Heart left ventricle (tissue), 13 donors: ENCODE data around the gene CAMK2D.

Source experiments
- CTCF ChIP-seq, 12 donors: fragments of 200-600 bp; sonication (generic) in 4 of 12; IDR thresholded peaks; one replicate each; pipeline versions ENCODE4 v1.5.0 to v1.8.0; 2018 to 2022; ENCODE audit warnings: antibody characterized with exemption in 12 of 12, mild to moderate bottlenecking in 5 of 12
- POLR2A ChIP-seq, 2 donors: fragments of 450-650 bp; IDR thresholded peaks; one replicate each; pipeline ENCODE4 v1.6.1; 2017; ENCODE audit warnings: antibody characterized with exemption in 2 of 2, mild to moderate bottlenecking in 2 of 2, moderate library complexity in 2 of 2
- donor health status: ischemic (EF 13 %, LVEDD 7.1; RV severe dilation, severe dysfunction).
- donor health status: DM: no; HTN: yes; CAD: no.
- donor health status: DM: no; HTN: no; CAD: no.
- donor health status: ischemic (EF 25% LVEDD 6.9; RV normal size, moderate dysfunction).
- donor health status: ischemic (EF 25% LVEDD 5.7; RV mildly dilated, moderate dysfunction).
- donor health status: ischemic (EF 35%, LVEDD 5.7; RV mildly dilated, moderate dysfunction).
- donor health status: nonischemic (EF 11% LVEDD 7.7; RV severe dilation, severe dysfunction).
- donor health status: DM: yes; HTN: yes; CAD: no.
- donor health status: PGD.
- donor health status: ischemic (EF 29% LVEDD 5.4; RV normal size, mild dysfunction).
- donor health status: nonischemic (EF 23%, LVEDD 6.1; RV moderate dilation, normal function).

DNA sequence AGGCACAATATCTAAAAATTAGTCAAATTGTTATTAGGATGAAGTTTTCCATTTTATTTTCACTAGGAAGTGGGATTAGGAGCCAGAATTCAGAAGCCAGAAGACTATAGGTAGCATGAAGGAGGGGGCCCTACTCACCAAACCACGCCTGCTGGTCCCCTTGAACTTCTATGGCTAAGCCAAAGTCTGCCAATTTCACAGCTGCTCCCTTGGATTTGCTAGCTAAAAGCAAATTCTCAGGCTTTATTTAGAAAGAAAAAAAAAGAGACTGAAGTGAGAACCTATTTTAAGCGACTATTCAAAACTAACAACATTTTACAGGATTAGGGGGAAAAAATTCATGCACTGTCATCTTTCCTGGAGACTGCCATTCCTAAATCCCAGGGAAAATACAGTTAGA is 224.3 kb downstream of the CAMK2D start:
- no peak for TF ChIP-seq CTCF (IDR thresholded peaks at IDR 0.05)
- TF ChIP-seq POLR2A (IDR thresholded peaks at IDR 0.05): no peak
